HL-60/S4 (cell line): Measurements from ENCODE around the gene KLRD1.
"Not testable (repeated sequence)": the region's sequence is repeated elsewhere in the genome, so short reads cannot be mapped to it uniquely, and the experiment has no call there.

ENCODE experiments used
- in situ Hi-C: fragments of 300-500 bp; cut with MboI; formaldehyde crosslinking; loops from 2 replicates; pipeline ENCODE4 v1.14.3; 2022; ENCODE audit warnings: low sequenced_read_pairs

Gene KLRD1

GRCh38 chr12:10307630-10308029, at the start of gene KLRD1:
Gene KLRD1, plus strand, starts transcription at chr12:10307870. Its CDS starts 208 bp downstream, at chr12:10308078.
- in situ Hi-C loops, result no loop called here

- in situ Hi-C loops, result no loop called here
Measured at GRCh38 chr12:10260927-10261326, 46.7 kb upstream of the KLRD1 start.

GRCh38 chr12:10268037-10268436, 39.6 kb upstream of the KLRD1 start:
- in situ Hi-C loops, result no loop called here

GRCh38 chr12:10272467-10272866, 35.2 kb upstream of the KLRD1 start:
- in situ Hi-C loops, result no loop called here

- in situ Hi-C loops, result no loop called here
Measured at GRCh38 chr12:10276774-10277173, 30.9 kb upstream of the KLRD1 start.

- in situ Hi-C loops, result no loop called here
Measured at GRCh38 chr12:10278104-10278503, 29.6 kb upstream of the KLRD1 start.

- in situ Hi-C loops, result no loop called here
Measured at GRCh38 chr12:10279937-10280336, 27.7 kb upstream of the KLRD1 start.

GRCh38 chr12:10283027-10283426, 24.6 kb upstream of the KLRD1 start:
- in situ Hi-C loops, result no loop called here

GRCh38 chr12:10285919-10286318, 21.8 kb upstream of the KLRD1 start:
- in situ Hi-C loops, result no loop called here

GRCh38 chr12:10289005-10289754, 18.5 kb upstream of the KLRD1 start:
- in situ Hi-C loops, result no loop called here

- in situ Hi-C loops, result no loop called here
Measured at GRCh38 chr12:10291030-10291429, 16.6 kb upstream of the KLRD1 start.

GRCh38 chr12:10293151-10293550, 14.5 kb upstream of the KLRD1 start:
- in situ Hi-C loops, result no loop called here

GRCh38 chr12:10293570-10294227, 14.0 kb upstream of the KLRD1 start:
- in situ Hi-C loops, result no loop called here

- in situ Hi-C loops, result no loop called here
Measured at GRCh38 chr12:10301103-10301502, 6.6 kb upstream of the KLRD1 start.

- in situ Hi-C loops, result no loop called here
Measured at GRCh38 chr12:10304161-10304574, 3.5 kb upstream of the KLRD1 start.

- in situ Hi-C loops, result no loop called here
Measured at GRCh38 chr12:10305411-10305810, 2.3 kb upstream of the KLRD1 start.

- in situ Hi-C loops, result no loop called here
Measured at GRCh38 chr12:10310926-10311720, 3.5 kb downstream of the KLRD1 start.

- in situ Hi-C loops, result no loop called here
Measured at GRCh38 chr12:10319388-10319787, 11.7 kb downstream of the KLRD1 start.

GRCh38 chr12:10320643-10321042, 13.0 kb downstream of the KLRD1 start:
- in situ Hi-C loops, result no loop called here

- in situ Hi-C loops, result not testable (repeated sequence)
Measured at GRCh38 chr12:10328691-10329090, 21.0 kb downstream of the KLRD1 start.

GRCh38 chr12:10331642-10332239, 24.1 kb downstream of the KLRD1 start:
- in situ Hi-C loops, result no loop called here
